ENCODE measurements around the gene NPIPB4.
"Not testable (repeated sequence)": the region's sequence is repeated elsewhere in the genome, so short reads cannot be mapped to it uniquely, and the experiment has no call there.

NPIPB4 gene

GRCh38 chr16:21857656-21858055, at the start of gene NPIPB4:
NPIPB4 (minus strand) TSS chr16:21857756; CDS start chr16:21857378, 378 bp downstream.
- DNase-seq (ENCODE audit: low read depth): not testable (repeated sequence)

DNA sequence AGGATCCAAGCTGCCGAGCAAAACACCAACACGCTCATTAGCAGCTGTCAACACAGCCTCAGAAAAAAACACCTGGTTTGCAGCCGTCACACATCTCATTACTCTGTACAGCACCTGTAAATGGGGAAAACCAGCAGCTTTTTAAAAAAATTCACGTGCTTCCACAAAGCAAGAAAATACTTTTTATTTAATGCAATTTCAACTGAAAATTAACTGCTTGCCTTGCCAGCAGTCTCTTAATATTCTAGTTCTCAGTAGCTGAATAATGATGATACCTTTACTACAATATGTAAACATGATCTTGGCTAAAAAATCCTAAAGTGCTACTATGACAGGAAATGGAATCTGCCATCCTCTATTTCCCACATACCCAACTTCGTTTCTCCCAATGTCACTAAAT, 41.4 kb upstream of the NPIPB4 start:
- DNase-seq (ENCODE audit: low read depth): not testable (repeated sequence)

- DNase-seq (ENCODE audit: low read depth): not testable (repeated sequence)
Observed at GRCh38 chr16:21881988-21882387, 24.4 kb upstream of the NPIPB4 start.

GRCh38 chr16:21837186-21837585, 20.4 kb downstream of the NPIPB4 start:
- DNase-seq (ENCODE audit: low read depth): not testable (repeated sequence)

DNA sequence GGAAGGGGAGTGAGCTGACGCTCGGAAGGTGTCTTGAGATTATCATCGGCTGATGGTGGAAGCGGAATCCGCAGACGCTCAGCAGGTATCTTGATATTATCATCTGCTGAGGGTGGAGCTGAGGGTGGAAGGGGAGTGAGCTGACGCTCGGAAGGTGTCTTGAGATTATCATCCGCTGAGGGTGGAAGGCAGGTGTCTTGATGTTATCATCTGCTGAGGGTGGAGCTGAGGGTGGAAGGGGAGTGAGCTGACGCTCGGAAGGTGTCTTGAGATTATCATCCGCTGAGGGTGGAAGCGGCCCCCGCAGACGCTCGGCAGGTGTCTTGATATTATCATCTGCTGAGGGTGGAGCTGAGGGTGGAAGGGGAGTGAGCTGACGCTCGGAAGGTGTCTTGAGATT, 21.2 kb downstream of the NPIPB4 start:
- not testable (repeated sequence) for DNase-seq (ENCODE audit: low read depth)

- DNase-seq (ENCODE audit: low read depth): not testable (repeated sequence)
Observed at GRCh38 chr16:21835747-21836146, 21.8 kb downstream of the NPIPB4 start.

DNA sequence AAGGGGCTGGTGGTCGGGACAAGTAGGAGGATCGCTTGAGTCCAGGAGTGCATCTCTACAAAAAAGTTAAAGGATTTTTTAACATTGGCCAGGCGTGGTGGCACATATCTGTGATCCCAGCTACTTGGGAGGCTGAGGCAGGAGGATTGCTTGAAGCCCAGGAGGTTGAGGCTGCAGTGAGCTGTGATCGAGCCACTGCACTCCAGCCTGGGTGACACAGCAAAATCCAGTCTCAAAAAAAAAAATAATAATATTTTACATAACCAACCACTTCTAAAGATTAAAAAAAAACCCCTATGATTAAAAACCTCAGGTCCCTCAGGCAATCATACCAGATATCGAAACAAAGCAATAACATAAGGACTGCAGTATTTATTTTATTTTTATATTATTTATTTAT, 23.3 kb downstream of the NPIPB4 start:
- not testable (repeated sequence) for DNase-seq (ENCODE audit: low read depth)

DNA sequence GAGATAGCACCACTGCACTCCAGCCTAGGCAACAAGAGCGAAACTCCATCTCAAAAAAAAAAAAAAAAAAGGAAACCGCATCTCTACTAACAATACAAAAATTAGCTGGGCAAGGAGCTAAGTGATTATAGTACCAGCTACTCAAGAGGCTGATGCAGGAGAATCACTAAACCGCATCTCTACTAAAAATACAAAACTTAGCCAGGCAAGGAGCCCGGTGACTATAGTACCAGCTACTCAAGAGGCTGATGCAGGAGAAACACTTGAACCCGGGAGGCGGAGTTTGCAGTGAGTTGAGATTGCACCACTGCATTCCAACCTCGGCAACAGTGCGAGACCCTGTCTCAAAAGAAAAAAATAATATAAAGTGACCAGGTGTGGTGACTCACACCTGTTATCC, 27.6 kb downstream of the NPIPB4 start:
- DNase-seq (ENCODE audit: low read depth): not testable (repeated sequence)

DNA sequence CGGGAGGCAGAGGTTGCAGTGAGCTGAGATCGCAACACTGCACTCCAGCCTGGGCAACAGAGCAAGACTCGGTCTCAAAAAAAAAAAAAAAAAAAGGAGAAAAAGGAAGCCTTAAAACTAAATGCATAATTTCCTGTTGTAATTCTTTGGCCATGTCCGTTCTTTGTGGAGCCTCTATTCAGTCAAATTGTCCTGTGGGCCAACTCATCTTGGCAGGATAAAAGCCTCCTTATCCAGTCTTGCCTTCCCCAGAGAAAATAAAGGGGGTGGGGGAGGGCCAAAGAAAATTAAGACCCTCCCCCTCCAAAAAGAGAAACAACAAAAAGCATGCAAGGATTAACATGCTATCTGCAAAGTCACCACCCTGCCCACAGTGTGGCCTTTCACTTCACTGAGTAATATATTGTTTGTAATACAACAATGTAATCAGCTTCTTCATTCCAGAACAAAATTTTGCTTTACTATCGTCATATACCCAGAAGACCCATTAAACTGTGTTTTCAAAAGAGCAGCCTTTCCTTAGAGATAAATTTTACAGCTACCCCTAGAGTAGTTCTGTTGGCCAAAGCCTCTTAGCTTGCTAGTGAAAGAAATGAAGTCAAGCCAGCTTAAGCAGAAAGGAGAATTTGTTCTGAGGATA, 31.4 kb downstream of the NPIPB4 start:
- not testable (repeated sequence) for DNase-seq (ENCODE audit: low read depth)

GRCh38 chr16:21825526-21825925, 32.0 kb downstream of the NPIPB4 start:
- DNase-seq (ENCODE audit: low read depth): not testable (repeated sequence)

GRCh38 chr16:21823258-21823657, 34.3 kb downstream of the NPIPB4 start:
- DNase-seq (ENCODE audit: low read depth): not testable (repeated sequence)

DNA sequence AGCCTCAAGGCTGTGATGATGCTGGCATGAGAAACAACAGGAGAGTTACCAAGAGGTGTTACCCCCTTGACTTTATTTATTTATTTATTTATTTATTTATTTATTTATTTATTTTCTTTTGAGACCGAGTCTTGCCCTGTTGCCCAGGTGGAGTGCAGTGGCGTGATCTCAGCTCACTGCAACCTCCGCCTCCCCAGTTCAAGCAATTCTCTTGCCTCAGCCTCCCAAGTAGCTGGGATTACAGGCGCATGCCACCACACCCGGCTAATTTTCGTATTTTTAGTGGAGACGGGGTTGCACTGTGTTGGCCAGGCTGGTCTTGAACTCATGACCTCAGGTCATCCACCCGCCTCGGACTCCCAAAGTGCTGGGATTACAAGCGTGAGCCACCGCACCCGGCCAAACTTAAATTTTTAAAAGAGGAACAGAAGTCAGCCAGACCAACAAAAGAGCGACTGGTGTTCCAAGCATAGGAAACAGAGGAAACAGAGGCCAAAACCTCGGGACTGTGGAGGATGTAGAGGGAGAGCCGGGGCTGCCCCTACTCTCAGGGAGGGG, 36.6 kb downstream of the NPIPB4 start:
- DNase-seq (ENCODE audit: low read depth): not testable (repeated sequence)

DNA sequence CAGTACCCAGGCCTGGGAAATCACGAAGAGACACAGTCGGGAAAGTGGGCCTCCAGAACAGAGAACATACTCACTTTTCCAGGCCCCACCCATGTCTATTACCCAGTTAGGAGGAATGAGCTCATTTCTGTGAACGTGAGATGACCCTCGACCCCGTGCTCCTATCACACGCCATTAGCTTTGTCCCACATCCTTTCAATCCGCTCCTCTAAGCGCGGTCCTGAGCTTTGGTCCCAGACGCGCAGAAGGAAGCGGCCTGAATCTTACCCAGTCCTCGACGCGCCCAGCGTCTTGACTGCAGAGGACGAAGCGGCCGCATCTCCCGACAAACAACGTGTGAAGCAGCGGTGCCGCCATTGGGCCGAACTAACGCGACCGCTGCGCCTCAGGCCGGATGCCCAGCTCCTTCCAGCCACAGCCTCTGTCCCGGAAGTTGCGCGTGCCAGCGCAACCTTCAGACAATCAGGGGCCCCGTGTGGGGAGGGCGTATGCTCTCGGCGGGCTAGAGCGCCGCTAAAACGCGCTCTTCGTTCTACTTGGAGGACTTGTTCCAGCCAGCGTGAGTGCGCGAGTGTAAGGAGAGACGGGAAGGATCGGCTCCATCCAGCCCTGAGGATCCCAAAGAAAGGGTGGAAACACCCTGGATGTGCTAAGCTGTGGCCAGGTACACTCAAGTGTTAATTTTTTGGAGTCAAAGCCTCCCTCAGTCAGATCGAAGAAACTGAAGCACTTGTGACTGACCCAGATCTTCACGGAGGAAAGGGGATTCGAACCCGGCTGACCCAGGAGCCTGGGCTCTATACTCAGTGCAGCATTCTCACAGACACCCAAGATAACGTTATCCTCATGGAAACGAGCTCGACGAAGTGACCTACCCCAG, 37.3 kb downstream of the NPIPB4 start:
- peak; percentile 49 for DNase-seq (ENCODE audit: low read depth)

DNA sequence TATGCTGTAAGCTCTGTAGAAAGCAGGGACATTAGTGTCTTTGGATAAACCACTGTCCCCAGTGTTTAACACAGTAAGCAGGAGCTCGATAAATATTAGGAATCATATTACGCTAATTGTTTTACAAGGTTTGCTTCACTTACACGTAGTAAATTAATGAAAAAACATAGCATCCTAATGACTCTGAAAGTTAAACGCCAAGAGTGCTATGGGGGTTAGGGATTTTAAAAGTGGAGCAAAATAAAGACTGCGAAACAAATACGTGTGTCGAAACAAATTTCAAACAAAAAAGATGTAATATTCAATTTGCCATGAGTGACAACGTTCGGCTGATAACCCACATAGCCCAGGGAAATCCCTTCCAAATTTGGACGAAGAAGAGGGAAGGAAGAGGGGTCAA, 37.9 kb downstream of the NPIPB4 start:
- DNase-seq (ENCODE audit: low read depth): not testable (repeated sequence)

- DNase-seq (ENCODE audit: low read depth): not testable (repeated sequence)
Observed at GRCh38 chr16:21817012-21817411, 40.5 kb downstream of the NPIPB4 start.

GRCh38 chr16:21815694-21816093, 41.9 kb downstream of the NPIPB4 start:
- not testable (repeated sequence) for DNase-seq (ENCODE audit: low read depth)

- DNase-seq (ENCODE audit: low read depth): not testable (repeated sequence)
Observed at GRCh38 chr16:21802375-21802663, 55.2 kb downstream of the NPIPB4 start.

DNA sequence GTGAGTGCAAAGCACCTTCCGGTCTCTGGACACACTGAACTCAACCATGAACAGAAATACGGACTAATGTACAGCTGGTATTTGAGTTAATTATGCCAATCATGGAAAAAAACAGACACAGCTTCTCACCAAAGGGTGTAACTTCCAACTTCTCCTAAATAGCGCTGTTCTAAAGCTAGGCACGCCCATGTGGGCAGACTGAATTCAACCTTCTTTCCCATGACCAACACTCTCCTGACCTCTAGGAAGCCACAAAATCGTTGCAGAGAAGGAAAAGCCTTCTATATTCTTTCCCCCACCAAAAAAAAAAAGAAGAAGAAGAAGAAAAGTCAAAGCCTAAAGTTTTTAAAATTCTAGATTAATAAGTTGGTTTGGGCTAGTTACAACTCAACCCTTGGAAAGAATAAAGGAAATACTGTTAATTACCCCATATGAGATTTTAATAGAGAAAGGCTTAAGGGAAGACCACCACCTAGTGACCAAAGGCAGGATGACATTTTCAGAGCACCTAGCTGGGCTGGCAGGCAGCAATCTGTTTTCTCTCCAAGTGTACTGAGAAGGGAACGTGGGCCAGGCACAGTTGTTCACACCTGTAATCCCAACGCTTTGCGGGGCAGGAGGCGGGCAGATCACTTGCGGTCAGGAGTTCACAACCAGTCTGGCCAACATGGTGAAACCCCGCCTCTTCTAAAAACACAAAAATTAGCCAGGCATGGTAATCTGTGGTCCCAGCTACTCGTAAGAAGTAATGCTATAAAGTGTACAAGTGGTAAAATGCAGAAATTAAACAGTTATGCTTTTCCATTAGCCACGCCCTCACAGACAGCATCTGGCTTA, 55.8 kb downstream of the NPIPB4 start:
- not testable (repeated sequence) for DNase-seq (ENCODE audit: low read depth)

DNA sequence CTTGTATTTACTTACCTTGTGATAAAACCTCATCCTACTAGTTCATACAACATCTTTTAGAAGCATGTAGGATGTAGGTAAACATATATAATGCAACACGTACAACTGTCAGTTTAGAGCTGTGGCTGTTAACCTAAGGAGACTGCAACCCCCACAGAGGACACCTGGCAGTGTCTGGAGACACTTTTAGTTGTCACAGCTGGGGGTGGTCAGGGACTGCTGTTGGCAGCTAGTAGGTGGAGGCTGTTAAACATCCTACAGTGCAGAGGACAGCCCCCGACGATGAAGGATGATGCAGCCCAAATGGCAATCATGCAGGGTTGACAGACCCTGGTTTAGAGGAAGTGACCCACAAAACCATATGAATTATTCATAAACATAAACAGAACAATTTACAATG, 59.0 kb downstream of the NPIPB4 start:
- DNase-seq (ENCODE audit: low read depth): not testable (repeated sequence)

- not testable (repeated sequence) for DNase-seq (ENCODE audit: low read depth)
Observed at GRCh38 chr16:21793310-21793709, 64.2 kb downstream of the NPIPB4 start.

- DNase-seq (ENCODE audit: low read depth): not testable (repeated sequence)
Observed at GRCh38 chr16:21790506-21790905, 67.0 kb downstream of the NPIPB4 start.

Data from HS-5 (cell line).